HEK293T (cell line): Measurements from ENCODE around the gene ABHD12.

Source experiments
- CTBP1 ChIP-seq: fragments of 450-650 bp; IDR thresholded peaks from 2 replicates; pipeline ENCODE4 v1.6.1; 2016; ENCODE audit warnings: borderline replicate concordance
- FOXA1 ChIP-seq: fragments of 450-650 bp; IDR thresholded peaks from 2 replicates; pipeline ENCODE4 v1.6.1; 2016; ENCODE audit warnings: mild to moderate bottlenecking
- HDGF ChIP-seq: fragments of 450-650 bp; IDR thresholded peaks from 2 replicates; pipeline ENCODE4 v1.6.1; 2017; ENCODE audit warnings: antibody characterized with exemption, borderline replicate concordance
- L3MBTL2 ChIP-seq: fragments of 450-650 bp; conservative IDR thresholded peaks from 2 replicates; pipeline ENCODE4 v1.6.1; 2016; ENCODE audit warnings: mild to moderate bottlenecking
- SP1 ChIP-seq: fragments of 450-650 bp; IDR thresholded peaks from 2 replicates; pipeline ENCODE4 v1.6.1; 2017
- SUZ12 ChIP-seq: fragments of 450-650 bp; IDR thresholded peaks from 2 replicates; pipeline ENCODE4 v1.6.1; 2016; ENCODE audit warnings: mild to moderate bottlenecking

DNA sequence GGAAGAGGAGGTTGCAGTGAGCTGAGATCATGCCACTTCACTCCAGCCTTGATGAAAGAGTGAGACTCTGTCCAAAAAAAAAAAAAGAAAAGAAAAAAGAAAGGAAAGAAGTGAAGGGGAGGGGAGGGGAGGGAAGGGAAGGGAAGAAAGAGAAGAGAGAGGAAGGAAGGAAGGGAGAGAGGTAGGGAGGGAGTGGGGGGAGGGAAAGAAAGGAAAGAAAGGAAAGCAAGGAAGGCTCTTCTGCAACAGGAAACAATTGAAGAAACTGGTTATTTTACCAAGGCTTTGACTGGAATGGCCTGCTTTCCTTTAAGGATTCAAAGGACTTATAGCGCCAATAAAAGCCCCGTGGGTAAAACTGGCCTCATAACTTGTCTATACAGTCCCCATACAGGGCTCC lies 64.6 kb downstream of the ABHD12 start:
- no peak for TF ChIP-seq SP1
- TF ChIP-seq HDGF = no peak
- no peak for TF ChIP-seq FOXA1
- no peak for TF ChIP-seq CTBP1
- TF ChIP-seq SUZ12 = no peak
- TF ChIP-seq L3MBTL2 = no peak
